ENCODE measurements around the gene KLHL30.

Gene KLHL30

GRCh38 chr2:238129166-238130010, 9.1 kb upstream of the KLHL30 start:
- Mint-ChIP-seq H3K9me3 (no peaks in the 10 kb centered on the region), H3K27me3 (no peaks in the 10 kb centered on the region), H3K4me3 (no peak overlapping the region), H3K4me1 (no peaks in the 10 kb centered on the region), H3K27ac (no peak overlapping the region), H3K36me3 (no peaks in the 10 kb centered on the region)
- DNase-seq (ENCODE audit: low spot score in 2 of 2): no peak
- ATAC-seq (ENCODE audit: low read depth): no peak

GRCh38 chr2:238130111-238130695, 8.3 kb upstream of the KLHL30 start:
- Mint-ChIP-seq H3K4me3 (no peak overlapping the region), H3K4me1 (no peaks in the 10 kb centered on the region), H3K9me3 (no peaks in the 10 kb centered on the region), H3K27ac (no peak overlapping the region), H3K27me3 (no peaks in the 10 kb centered on the region), H3K36me3 (no peaks in the 10 kb centered on the region)
- ATAC-seq (ENCODE audit: low read depth) (no peak), DNase-seq (ENCODE audit: low spot score in 2 of 2) (no peak)

GRCh38 chr2:238130696-238131628, 7.5 kb upstream of the KLHL30 start:
- DNase-seq (ENCODE audit: low spot score in 2 of 2): no peak
- H3K4me1 Mint-ChIP-seq: peaks cover under 1% of the 10 kb centered on the region
- H3K27ac Mint-ChIP-seq: no peak overlapping the region
- no peaks in the 10 kb centered on the region for H3K36me3 Mint-ChIP-seq
- H3K27me3 Mint-ChIP-seq: no peaks in the 10 kb centered on the region
- no peaks in the 10 kb centered on the region for H3K9me3 Mint-ChIP-seq
- no peak overlapping the region for H3K4me3 Mint-ChIP-seq
- no peak for ATAC-seq (ENCODE audit: low read depth)

GRCh38 chr2:238131761-238132462, 6.6 kb upstream of the KLHL30 start:
- no peaks in the 10 kb centered on the region for H3K9me3 Mint-ChIP-seq
- no peak for DNase-seq (ENCODE audit: low spot score in 2 of 2)
- H3K36me3 Mint-ChIP-seq: no peaks in the 10 kb centered on the region
- no peak for ATAC-seq (ENCODE audit: low read depth)
- peaks cover 3% of the 10 kb centered on the region for H3K4me1 Mint-ChIP-seq
- H3K27me3 Mint-ChIP-seq: no peaks in the 10 kb centered on the region
- H3K4me3 Mint-ChIP-seq: no peak overlapping the region
- no peak overlapping the region for H3K27ac Mint-ChIP-seq

- H3K27ac Mint-ChIP-seq: peak overlapping the region; percentile 20
- H3K4me3 Mint-ChIP-seq: no peak overlapping the region
- H3K27me3 Mint-ChIP-seq: no peaks in the 10 kb centered on the region
- no peaks in the 10 kb centered on the region for H3K36me3 Mint-ChIP-seq
- no peak for ATAC-seq (ENCODE audit: low read depth)
- DNase-seq (ENCODE audit: low spot score in 2 of 2): no peak
- no peaks in the 10 kb centered on the region for H3K9me3 Mint-ChIP-seq
- peaks cover 6% of the 10 kb centered on the region for H3K4me1 Mint-ChIP-seq
These were observed 5.7 kb upstream of the KLHL30 start for GRCh38 chr2:238132463-238133450.

GRCh38 chr2:238133499-238134392, 4.7 kb upstream of the KLHL30 start:
- Mint-ChIP-seq H3K4me3 (no peak overlapping the region), H3K36me3 (no peaks in the 10 kb centered on the region), H3K27ac (peak overlapping the region; percentile 20), H3K27me3 (no peaks in the 10 kb centered on the region), H3K9me3 (no peaks in the 10 kb centered on the region), H3K4me1 (peaks cover 14% of the 10 kb centered on the region)
- ATAC-seq (ENCODE audit: low read depth) (no peak), DNase-seq (ENCODE audit: low spot score in 2 of 2) (no peak)

GRCh38 chr2:238134393-238134785, 4.1 kb upstream of the KLHL30 start:
- Mint-ChIP-seq H3K4me1 (peaks cover 14% of the 10 kb centered on the region), H3K27me3 (no peaks in the 10 kb centered on the region), H3K36me3 (no peaks in the 10 kb centered on the region), H3K9me3 (no peaks in the 10 kb centered on the region), H3K27ac (no peak overlapping the region), H3K4me3 (no peak overlapping the region)
- ATAC-seq (ENCODE audit: low read depth) (no peak), DNase-seq (ENCODE audit: low spot score in 2 of 2) (no peak)

- ATAC-seq (ENCODE audit: low read depth) (no peak), DNase-seq (ENCODE audit: low spot score in 2 of 2) (no peak)
- peaks cover 15% of the 10 kb centered on the region for H3K4me1 Mint-ChIP-seq
- no peaks in the 10 kb centered on the region for H3K27me3 Mint-ChIP-seq
- H3K4me3 Mint-ChIP-seq: no peak overlapping the region
- H3K9me3 Mint-ChIP-seq: no peaks in the 10 kb centered on the region
- no peaks in the 10 kb centered on the region for H3K36me3 Mint-ChIP-seq
- H3K27ac Mint-ChIP-seq: no peak overlapping the region
These were observed 2.8 kb upstream of the KLHL30 start for GRCh38 chr2:238135601-238136150.

- peaks cover 21% of the 10 kb centered on the region for H3K4me1 Mint-ChIP-seq
- H3K36me3 Mint-ChIP-seq: no peaks in the 10 kb centered on the region
- no peaks in the 10 kb centered on the region for H3K9me3 Mint-ChIP-seq
- DNase-seq (ENCODE audit: low spot score in 2 of 2) (no peak), ATAC-seq (ENCODE audit: low read depth) (no peak)
- no peak overlapping the region for H3K4me3 Mint-ChIP-seq
- no peaks in the 10 kb centered on the region for H3K27me3 Mint-ChIP-seq
- peak overlapping the region; percentile 45 for H3K27ac Mint-ChIP-seq
These were observed 1.5 kb upstream of the KLHL30 start for GRCh38 chr2:238136820-238137537.

GRCh38 chr2:238137885-238138284, 583 bp upstream of the KLHL30 start:
- Mint-ChIP-seq H3K4me1 (peaks cover 21% of the 10 kb centered on the region), H3K4me3 (no peak overlapping the region), H3K9me3 (no peaks in the 10 kb centered on the region), H3K27ac (peak overlapping the region; percentile 45), H3K27me3 (no peaks in the 10 kb centered on the region), H3K36me3 (no peaks in the 10 kb centered on the region)
- ATAC-seq (ENCODE audit: low read depth) (no peak), DNase-seq (ENCODE audit: low spot score in 2 of 2) (no peak)

- H3K36me3 Mint-ChIP-seq: no peaks in the 10 kb centered on the region
- peaks cover 1% of the 10 kb centered on the region for H3K27me3 Mint-ChIP-seq
- ATAC-seq (ENCODE audit: low read depth): peak; percentile 68
- peaks cover 24% of the 10 kb centered on the region for H3K4me1 Mint-ChIP-seq
- DNase-seq (ENCODE audit: low spot score in 2 of 2): peak; percentile 43 to 47
- no peak overlapping the region for H3K27ac Mint-ChIP-seq
- H3K9me3 Mint-ChIP-seq: no peaks in the 10 kb centered on the region
- peak overlapping the region; percentile 58 for H3K4me3 Mint-ChIP-seq
These were observed 950 bp downstream of the KLHL30 start for GRCh38 chr2:238139196-238140039.

All from memory B cell (primary cell).